Measurements from ENCODE around the gene USP51. TPM values are rescaled to one million over a fixed set of nuclear protein-coding genes. Genes with fewer than 3 reads are reported as not detected.
"Not testable (repeated sequence)": the region's sequence is repeated elsewhere in the genome, so short reads cannot be mapped to it uniquely, and the experiment has no call there.

USP51 gene
- total and polyA plus RNA-seq, 2 experiments from 2014 or later = 0.33 to 5.8 TPM

DNA sequence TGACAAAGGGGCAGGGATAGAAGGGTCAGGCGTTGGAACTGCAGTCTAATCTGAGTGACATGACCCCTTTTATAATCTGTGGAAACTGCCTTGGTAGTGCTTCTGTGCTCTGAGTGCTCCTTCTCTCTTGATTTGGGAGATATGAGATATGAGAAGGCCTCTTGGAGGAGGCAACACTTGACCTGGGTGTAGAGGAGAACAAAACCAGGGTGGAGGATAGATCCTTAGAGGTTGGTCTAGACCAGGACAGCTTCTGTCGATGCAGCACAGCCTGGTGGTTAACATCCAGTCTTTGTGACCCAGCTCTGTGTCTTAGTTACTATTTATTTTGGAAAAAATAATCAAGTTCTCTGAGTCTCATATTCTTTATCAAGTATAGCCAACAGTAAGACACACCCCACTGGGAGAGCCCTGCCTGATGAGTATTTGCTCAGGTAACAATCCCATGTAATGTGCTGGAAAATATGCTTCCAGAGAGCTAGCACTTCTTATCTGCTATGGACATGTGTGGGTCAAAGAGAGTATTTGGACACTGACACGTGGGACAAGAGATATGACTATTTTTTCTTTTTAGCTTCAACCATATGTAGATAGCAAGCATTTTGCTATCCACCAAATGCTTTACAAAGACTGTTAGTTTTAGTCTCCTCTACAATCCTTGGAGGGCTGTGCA lies 9.1 kb downstream of the USP51 start:
- 42% methylated on average over 3 of the region's 3 CpGs for WGBS (ENCODE audit: low lambda C conversion rate, missing lambda C conversion rate)
- DNase-seq (ENCODE audit: low spot score) = no peak
- Histone ChIP-seq H4K20me1 (ENCODE audit: insufficient read depth, poor library complexity, severe bottlenecking) (no peaks in the 10 kb centered on the region), H3K4me2 (no peak overlapping the region), H3K9me3 (ENCODE audit: low read depth) (no peaks in the 10 kb centered on the region), H3K36me3 (replicated peaks; ENCODE audit: insufficient read depth, low read depth) (no peaks in the 10 kb centered on the region), H3K4me1 (ENCODE audit: insufficient read depth) (no peaks in the 10 kb centered on the region), H3K27ac (no peak overlapping the region), H3K4me3 (no peak overlapping the region), H3K79me2 (no peaks in the 10 kb centered on the region), H3K9me2 (replicated peaks; ENCODE audit: insufficient read depth) (no peaks in the 10 kb centered on the region), H2AFZ (no peak overlapping the region), H3K27me3 (no peaks in the 10 kb centered on the region)
- TF ChIP-seq EZH2phosphoT487 (IDR thresholded peaks at IDR 0.05; ENCODE audit: low read depth, severe bottlenecking, unreplicated experiment) (no peak), EZH2 (IDR thresholded peaks at IDR 0.05; ENCODE audit: borderline replicate concordance) (no peak)
- TF ChIP-seq, protein P1, sequence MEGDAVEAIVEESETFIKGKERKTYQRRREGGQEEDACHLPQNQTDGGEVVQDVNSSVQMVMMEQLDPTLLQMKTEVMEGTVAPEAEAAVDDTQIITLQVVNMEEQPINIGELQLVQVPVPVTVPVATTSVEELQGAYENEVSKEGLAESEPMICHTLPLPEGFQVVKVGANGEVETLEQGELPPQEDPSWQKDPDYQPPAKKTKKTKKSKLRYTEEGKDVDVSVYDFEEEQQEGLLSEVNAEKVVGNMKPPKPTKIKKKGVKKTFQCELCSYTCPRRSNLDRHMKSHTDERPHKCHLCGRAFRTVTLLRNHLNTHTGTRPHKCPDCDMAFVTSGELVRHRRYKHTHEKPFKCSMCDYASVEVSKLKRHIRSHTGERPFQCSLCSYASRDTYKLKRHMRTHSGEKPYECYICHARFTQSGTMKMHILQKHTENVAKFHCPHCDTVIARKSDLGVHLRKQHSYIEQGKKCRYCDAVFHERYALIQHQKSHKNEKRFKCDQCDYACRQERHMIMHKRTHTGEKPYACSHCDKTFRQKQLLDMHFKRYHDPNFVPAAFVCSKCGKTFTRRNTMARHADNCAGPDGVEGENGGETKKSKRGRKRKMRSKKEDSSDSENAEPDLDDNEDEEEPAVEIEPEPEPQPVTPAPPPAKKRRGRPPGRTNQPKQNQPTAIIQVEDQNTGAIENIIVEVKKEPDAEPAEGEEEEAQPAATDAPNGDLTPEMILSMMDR (IDR thresholded peaks at IDR 0.05; ENCODE audit: poor library complexity) = no peak

DNA sequence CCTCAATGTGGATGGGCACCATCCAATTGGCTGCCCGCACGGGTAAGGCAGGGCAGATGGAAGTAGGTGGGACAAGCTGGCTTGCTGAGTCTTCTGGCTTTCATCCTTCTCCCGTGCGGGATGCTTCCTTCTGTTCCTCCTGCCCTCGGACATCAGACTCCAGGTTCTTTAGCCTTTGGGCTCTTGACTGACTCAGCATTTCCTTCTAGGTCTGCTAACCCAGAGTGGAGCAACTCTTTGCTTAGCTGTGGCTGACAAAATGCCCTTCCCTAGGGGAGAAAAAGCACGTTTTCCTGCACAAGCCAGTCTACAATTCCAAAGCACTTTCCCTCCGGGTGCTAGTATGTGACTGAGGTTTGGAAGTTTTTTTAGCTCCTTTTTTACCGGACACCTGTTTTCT lies 9.7 kb downstream of the USP51 start:
- H3K9me3 ChIP-seq (ENCODE audit: low read depth); H3K27me3 ChIP-seq; H3K27ac ChIP-seq; H3K9me2 ChIP-seq (replicated peaks; ENCODE audit: insufficient read depth); H3K79me2 ChIP-seq; H3K4me1 ChIP-seq (ENCODE audit: insufficient read depth); H3K36me3 ChIP-seq (replicated peaks; ENCODE audit: insufficient read depth, low read depth); DNase-seq (ENCODE audit: low spot score); H2AFZ ChIP-seq; H3K4me3 ChIP-seq; H4K20me1 ChIP-seq (ENCODE audit: insufficient read depth, poor library complexity, severe bottlenecking); H3K4me2 ChIP-seq: not testable (repeated sequence)
- WGBS (ENCODE audit: low lambda C conversion rate, missing lambda C conversion rate) = 85% methylated on average over 6 of the region's 8 CpGs

DNA sequence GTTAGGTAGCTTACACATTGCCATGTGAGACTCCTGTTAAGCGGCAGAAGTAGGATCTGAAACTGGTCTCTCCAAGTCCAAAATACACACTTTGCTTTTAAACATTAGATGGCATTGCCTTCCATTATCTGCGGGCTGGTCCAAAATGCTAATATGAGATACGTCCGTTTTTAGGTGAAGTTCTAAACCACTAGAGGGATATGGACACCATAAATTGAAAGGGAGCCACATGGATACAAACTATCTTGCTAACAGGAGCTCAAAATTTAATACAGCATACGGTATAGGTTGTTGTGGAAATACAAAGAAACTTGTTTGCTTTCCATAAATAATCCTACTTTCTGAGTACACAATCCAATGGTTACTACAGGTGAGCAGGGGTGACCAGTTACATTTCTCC lies 23.9 kb downstream of the USP51 start:
- not testable (repeated sequence) for H3K27ac ChIP-seq; DNase-seq (ENCODE audit: low spot score); H3K4me3 ChIP-seq; H3K9me2 ChIP-seq (replicated peaks; ENCODE audit: insufficient read depth); H3K79me2 ChIP-seq; H3K27me3 ChIP-seq; H4K20me1 ChIP-seq (ENCODE audit: insufficient read depth, poor library complexity, severe bottlenecking); H3K4me1 ChIP-seq (ENCODE audit: insufficient read depth); H3K9me3 ChIP-seq (ENCODE audit: low read depth); H3K36me3 ChIP-seq (replicated peaks; ENCODE audit: insufficient read depth, low read depth); H3K4me2 ChIP-seq; H2AFZ ChIP-seq
- WGBS (ENCODE audit: low lambda C conversion rate, missing lambda C conversion rate) = no CpG with 5 or more reads among the region's 5 CpGs

DNA sequence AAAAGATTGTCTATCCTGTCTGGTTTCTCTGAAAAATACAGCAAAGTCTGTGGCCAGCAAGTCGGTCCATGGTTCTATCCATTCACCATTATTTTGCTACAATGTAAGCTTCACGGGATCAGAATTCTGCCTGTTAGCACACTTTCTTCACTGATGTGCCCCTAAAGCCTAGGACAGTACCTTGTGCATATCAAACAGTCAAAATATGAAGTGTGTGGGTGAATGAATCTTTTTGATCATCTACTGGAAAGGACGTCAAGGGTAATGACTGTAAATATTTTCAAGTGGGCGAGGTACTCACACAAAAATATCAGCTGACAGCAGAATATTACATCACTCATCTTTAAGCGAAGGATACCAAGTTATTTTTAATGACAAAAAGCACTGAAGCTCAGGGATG lies 24.5 kb downstream of the USP51 start:
- H3K36me3 ChIP-seq (replicated peaks; ENCODE audit: insufficient read depth, low read depth); H3K4me2 ChIP-seq; H3K27me3 ChIP-seq; H3K4me1 ChIP-seq (ENCODE audit: insufficient read depth); H3K27ac ChIP-seq; H4K20me1 ChIP-seq (ENCODE audit: insufficient read depth, poor library complexity, severe bottlenecking); H3K79me2 ChIP-seq; DNase-seq (ENCODE audit: low spot score); H2AFZ ChIP-seq; H3K4me3 ChIP-seq; H3K9me2 ChIP-seq (replicated peaks; ENCODE audit: insufficient read depth); H3K9me3 ChIP-seq (ENCODE audit: low read depth): not testable (repeated sequence)
- WGBS (ENCODE audit: low lambda C conversion rate, missing lambda C conversion rate) = no CpG with 5 or more reads among the region's 5 CpGs

DNA sequence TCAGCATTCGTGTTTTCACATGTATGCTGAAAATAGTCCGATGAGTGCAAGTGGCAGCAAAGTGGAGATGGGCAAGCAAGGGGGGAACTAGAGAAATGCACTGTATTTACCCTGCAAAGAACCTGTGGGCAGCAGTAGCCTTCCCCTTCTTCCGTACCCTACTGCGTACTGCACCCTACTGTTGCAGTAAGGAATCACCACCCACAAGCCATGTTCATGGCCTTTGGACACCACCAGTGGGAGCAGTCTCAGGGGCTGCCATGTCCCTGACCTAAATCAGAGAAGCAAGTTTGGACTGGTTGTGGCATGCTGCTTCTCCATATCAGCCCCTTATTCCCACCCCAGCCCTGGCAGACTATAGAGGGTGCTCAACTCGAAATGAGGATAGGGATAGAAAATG lies 25.6 kb downstream of the USP51 start:
- H3K36me3 ChIP-seq (replicated peaks; ENCODE audit: insufficient read depth, low read depth); H4K20me1 ChIP-seq (ENCODE audit: insufficient read depth, poor library complexity, severe bottlenecking); H3K9me3 ChIP-seq (ENCODE audit: low read depth); H3K4me3 ChIP-seq; H2AFZ ChIP-seq; H3K27me3 ChIP-seq; H3K4me2 ChIP-seq; H3K79me2 ChIP-seq; H3K27ac ChIP-seq; H3K9me2 ChIP-seq (replicated peaks; ENCODE audit: insufficient read depth); DNase-seq (ENCODE audit: low spot score); H3K4me1 ChIP-seq (ENCODE audit: insufficient read depth): not testable (repeated sequence)
- no CpG with 5 or more reads among the region's 5 CpGs for WGBS (ENCODE audit: low lambda C conversion rate, missing lambda C conversion rate)

DNA sequence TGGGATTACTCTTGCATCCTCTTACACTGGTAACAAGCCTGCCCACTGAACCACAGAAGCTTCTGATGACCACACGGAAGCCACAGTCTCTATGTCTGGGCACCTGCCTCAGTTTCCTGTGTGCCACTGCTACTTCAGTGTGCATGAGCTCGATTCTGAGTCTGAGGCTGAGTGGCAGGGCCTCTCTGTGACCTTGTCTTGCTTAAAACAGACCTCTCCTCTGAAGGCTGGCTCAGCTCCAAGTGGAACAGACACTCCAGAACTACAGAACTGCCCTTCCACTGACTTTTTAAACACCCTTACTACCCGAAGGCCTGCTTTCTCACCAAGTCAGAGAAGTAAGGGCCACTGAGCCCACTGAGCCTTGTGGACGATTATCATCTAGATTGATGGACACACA lies 29.7 kb downstream of the USP51 start:
- H3K27ac ChIP-seq; H3K9me2 ChIP-seq (replicated peaks; ENCODE audit: insufficient read depth); H3K36me3 ChIP-seq (replicated peaks; ENCODE audit: insufficient read depth, low read depth); H3K4me3 ChIP-seq; DNase-seq (ENCODE audit: low spot score); H3K4me2 ChIP-seq; H3K4me1 ChIP-seq (ENCODE audit: insufficient read depth); H3K79me2 ChIP-seq; H3K9me3 ChIP-seq (ENCODE audit: low read depth); H4K20me1 ChIP-seq (ENCODE audit: insufficient read depth, poor library complexity, severe bottlenecking); H3K27me3 ChIP-seq; H2AFZ ChIP-seq: not testable (repeated sequence)
- WGBS (ENCODE audit: low lambda C conversion rate, missing lambda C conversion rate) = no CpG with 5 or more reads among the region's 4 CpGs

DNA sequence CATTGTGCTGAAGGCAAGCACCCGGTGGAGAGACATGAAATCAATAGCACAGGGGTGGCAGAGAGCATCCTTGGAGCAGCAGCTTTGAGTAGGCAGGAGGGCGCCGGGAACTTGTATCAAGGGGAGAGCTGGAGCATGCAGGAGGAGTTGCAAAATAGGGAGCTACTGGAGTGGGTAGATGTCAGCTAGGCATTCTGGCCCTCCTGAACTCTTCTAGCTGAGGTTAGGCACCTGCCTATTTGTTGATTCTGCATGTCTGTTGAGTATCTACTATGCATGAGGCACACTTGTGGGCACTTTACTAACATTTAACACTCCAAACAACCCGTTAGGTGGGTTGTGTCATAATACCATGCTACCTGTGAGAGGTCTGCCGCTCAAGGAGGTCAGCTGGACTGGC lies 30.2 kb downstream of the USP51 start:
- WGBS (ENCODE audit: low lambda C conversion rate, missing lambda C conversion rate) = no CpG with 5 or more reads among the region's 5 CpGs
- H3K4me2 ChIP-seq; DNase-seq (ENCODE audit: low spot score): not testable (repeated sequence)

DNA sequence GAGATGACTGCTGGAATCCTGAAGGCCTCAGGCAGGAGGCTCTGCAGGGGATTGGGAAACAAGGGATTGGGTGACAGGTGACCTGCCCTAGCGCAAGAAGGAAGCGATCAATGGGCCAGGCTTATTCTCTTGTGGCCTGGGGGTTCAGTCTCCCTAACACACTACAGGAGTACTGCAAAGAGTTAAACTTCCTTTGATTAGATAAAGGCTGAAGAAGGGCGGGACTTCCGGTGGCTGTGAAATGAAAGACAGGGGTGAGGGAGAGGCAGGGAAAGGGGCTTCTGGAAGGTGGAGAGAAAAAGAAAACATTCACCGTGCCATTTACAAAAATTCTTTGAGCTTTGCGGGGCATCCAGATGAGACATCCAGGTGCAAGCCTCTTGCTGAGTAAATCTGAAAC lies 33.9 kb downstream of the USP51 start:
- H4K20me1 ChIP-seq (ENCODE audit: insufficient read depth, poor library complexity, severe bottlenecking); H3K27ac ChIP-seq; H3K4me1 ChIP-seq (ENCODE audit: insufficient read depth); H3K36me3 ChIP-seq (replicated peaks; ENCODE audit: insufficient read depth, low read depth); H3K9me3 ChIP-seq (ENCODE audit: low read depth); H3K4me2 ChIP-seq; H2AFZ ChIP-seq; H3K79me2 ChIP-seq; H3K9me2 ChIP-seq (replicated peaks; ENCODE audit: insufficient read depth); DNase-seq (ENCODE audit: low spot score); H3K27me3 ChIP-seq; H3K4me3 ChIP-seq: not testable (repeated sequence)
- no CpG with 5 or more reads among the region's 6 CpGs for whole genome bisulfite sequencing (ENCODE audit: low lambda C conversion rate, missing lambda C conversion rate)

More for the DNA sequence above, 30.2 kb downstream of the USP51 start:
- H4K20me1 ChIP-seq (ENCODE audit: insufficient read depth, poor library complexity, severe bottlenecking); H2AFZ ChIP-seq; H3K9me3 ChIP-seq (ENCODE audit: low read depth); H3K27me3 ChIP-seq; H3K9me2 ChIP-seq (replicated peaks; ENCODE audit: insufficient read depth); H3K4me3 ChIP-seq; H3K4me1 ChIP-seq (ENCODE audit: insufficient read depth); H3K36me3 ChIP-seq (replicated peaks; ENCODE audit: insufficient read depth, low read depth); H3K79me2 ChIP-seq; H3K27ac ChIP-seq: not testable (repeated sequence)

Measured in hepatocyte (in vitro differentiated cells).